IgD-negative memory B cell (primary cell): ENCODE data around the gene PPP2R5E. TPM values are rescaled to one million over a fixed set of nuclear protein-coding genes. Genes with fewer than 3 reads are reported as not detected.

ENCODE experiments used
- H3K27ac Mint-ChIP-seq, 3 donors: one replicate each; pipeline ENCODE4 v1.8.0; 2020 to 2022; ENCODE audit warnings: mild to moderate bottlenecking in 3 of 3, mixed read lengths in 3 of 3, moderate library complexity in 1 of 3
- H3K27me3 Mint-ChIP-seq: one replicate; pipeline ENCODE4 v1.8.0; 2021; ENCODE audit warnings: mixed read lengths
- H3K36me3 Mint-ChIP-seq: one replicate; pipeline ENCODE4 v1.8.0; 2020; ENCODE audit warnings: mild to moderate bottlenecking, mixed read lengths
- H3K4me1 Mint-ChIP-seq, 3 donors: one replicate each; pipeline ENCODE4 v1.8.0; 2020 to 2022; ENCODE audit warnings: mixed read lengths in 3 of 3, mild to moderate bottlenecking in 1 of 3
- H3K4me3 Mint-ChIP-seq, 4 donors: one replicate each; pipeline ENCODE4 v1.8.0; 2020 to 2022; ENCODE audit warnings: mild to moderate bottlenecking in 4 of 4, mixed read lengths in 4 of 4, moderate library complexity in 3 of 4
- H3K9me3 Mint-ChIP-seq, 3 donors: one replicate each; pipeline ENCODE4 v1.8.0; 2020 to 2021; ENCODE audit warnings: mixed read lengths in 3 of 3, mild to moderate bottlenecking in 1 of 3
- polyA plus RNA-seq: library from polyadenylated mRNA; unstranded; fragments of 300-500 nt; fragmentation: Illumina TruSeq; gene quantifications from one replicate; pipeline ENCODE4 v1.2.3, GENCODE V29; 2021

Gene PPP2R5E
- polyA plus RNA-seq, 1 donor from 2014 or later, result 33.3 TPM

DNA sequence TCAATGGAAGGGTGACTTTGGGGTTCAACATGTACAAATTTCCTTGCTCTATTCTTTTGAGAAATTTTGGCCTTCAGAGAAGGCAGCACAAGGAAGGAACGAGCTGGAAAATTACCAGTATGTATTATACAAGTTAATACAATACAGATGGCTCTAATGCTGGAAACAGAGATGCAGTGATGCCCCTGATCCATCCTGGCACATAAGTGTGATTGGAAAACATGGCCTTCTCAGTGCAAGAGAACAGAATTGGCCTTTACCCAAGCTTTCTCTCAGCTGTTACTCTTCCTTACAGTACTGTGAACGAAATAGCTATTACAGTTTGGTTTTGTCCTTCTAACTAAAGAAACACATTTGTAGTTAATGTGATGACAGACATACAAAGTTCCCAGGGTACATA is 122.0 kb downstream of the PPP2R5E start:
- Mint-ChIP-seq H3K27ac (no peak overlapping the region), H3K36me3 (peaks cover 21% of the 10 kb centered on the region), H3K4me1 (peaks cover 3 to 15% (median 9%) of the 10 kb centered on the region in 3 donors), H3K9me3 (no peaks in the 10 kb centered on the region), H3K4me3 (no peak overlapping the region), H3K27me3 (no peaks in the 10 kb centered on the region)

GRCh38 chr14:63418020-63418419 is 125.2 kb downstream of the PPP2R5E start:
- H3K36me3 Mint-ChIP-seq, result peaks cover 17% of the 10 kb centered on the region
- peak overlapping the region in 1 of 3 donors; percentile 71 for H3K27ac Mint-ChIP-seq

DNA sequence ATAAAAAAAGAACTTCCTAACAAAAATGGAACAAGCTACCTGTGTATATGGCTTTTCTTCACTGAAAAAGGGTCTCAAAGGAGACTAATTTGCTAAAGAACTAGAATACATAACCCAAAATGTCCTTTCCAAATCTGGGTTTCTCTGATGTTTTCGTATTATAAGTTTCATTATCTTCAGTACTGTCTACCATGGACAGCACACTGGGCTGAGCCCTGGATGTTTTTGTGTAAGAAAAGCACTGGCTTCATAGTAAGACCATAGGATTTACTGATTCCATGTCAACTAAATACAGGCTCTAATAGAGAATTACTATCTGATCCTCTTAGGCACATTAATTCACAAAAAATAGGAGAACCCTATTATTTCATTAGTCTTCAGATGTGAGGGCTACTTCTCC is 130.2 kb downstream of the PPP2R5E start:
- Mint-ChIP-seq H3K27me3 (no peaks in the 10 kb centered on the region), H3K9me3 (peaks cover 0 to 3% (median 0%) of the 10 kb centered on the region in 3 donors), H3K27ac (no peak overlapping the region), H3K4me3 (no peak overlapping the region), H3K4me1 (peaks cover 0 to 4% (median 2%) of the 10 kb centered on the region in 3 donors), H3K36me3 (peaks cover 8% of the 10 kb centered on the region)

More at GRCh38 chr14:63418020-63418419, 125.2 kb downstream of the PPP2R5E start:
- Mint-ChIP-seq H3K9me3 (no peaks in the 10 kb centered on the region), H3K4me1 (peaks cover 2 to 9% (median 3%) of the 10 kb centered on the region in 3 donors), H3K27me3 (no peaks in the 10 kb centered on the region), H3K4me3 (no peak overlapping the region)

DNA sequence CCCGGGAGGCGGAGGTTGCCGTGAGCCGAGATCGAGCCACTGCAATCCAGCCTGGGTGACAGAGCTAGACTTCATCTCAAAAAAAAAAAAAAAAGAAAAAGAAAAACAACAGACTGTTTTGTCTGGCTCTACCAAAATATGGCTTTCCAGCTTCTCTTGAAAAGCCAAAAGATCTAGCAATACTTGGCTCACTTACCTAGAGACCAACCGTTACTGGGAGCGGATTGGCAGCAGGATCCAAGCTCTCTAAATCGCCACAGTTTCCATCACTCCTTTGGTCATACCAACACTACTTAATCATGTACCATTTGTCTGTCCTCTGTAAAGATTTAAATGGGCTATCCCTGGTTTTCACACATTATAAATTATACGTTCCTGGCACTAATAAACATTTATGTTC is 136.8 kb downstream of the PPP2R5E start:
- no peak overlapping the region for H3K4me3 Mint-ChIP-seq
- H3K4me1 Mint-ChIP-seq, result peaks cover 0 to 7% (median 1%) of the 10 kb centered on the region in 3 donors
- no peaks in the 10 kb centered on the region for H3K9me3 Mint-ChIP-seq
- H3K27me3 Mint-ChIP-seq, result no peaks in the 10 kb centered on the region
- peaks cover 12% of the 10 kb centered on the region for H3K36me3 Mint-ChIP-seq
- H3K27ac Mint-ChIP-seq, result no peak overlapping the region

DNA sequence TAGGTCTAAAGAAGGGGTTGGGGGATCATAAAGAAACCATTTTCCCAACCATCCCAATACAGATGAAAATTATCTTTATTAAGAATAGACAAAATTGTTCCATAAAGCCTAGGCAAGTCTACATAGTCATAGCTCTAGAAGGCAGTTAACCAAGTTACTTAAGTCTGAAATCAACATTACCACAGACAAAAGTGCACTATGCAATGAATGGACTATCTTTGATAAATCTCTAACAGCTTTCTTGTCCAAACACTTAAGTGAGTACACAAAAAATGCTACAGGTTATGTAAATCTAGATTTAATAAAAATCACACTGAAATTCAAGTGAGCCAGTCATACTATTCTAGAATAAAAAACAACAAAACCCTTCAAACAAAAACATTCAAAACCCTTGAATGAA is 137.5 kb downstream of the PPP2R5E start:
- H3K27me3 Mint-ChIP-seq, result no peaks in the 10 kb centered on the region
- H3K9me3 Mint-ChIP-seq, result no peaks in the 10 kb centered on the region
- H3K4me3 Mint-ChIP-seq, result no peak overlapping the region
- peaks cover 16% of the 10 kb centered on the region for H3K36me3 Mint-ChIP-seq
- peaks cover 0 to 7% (median 1%) of the 10 kb centered on the region in 3 donors for H3K4me1 Mint-ChIP-seq
- no peak overlapping the region for H3K27ac Mint-ChIP-seq

GRCh38 chr14:63404906-63405305 is 138.3 kb downstream of the PPP2R5E start:
- Mint-ChIP-seq H3K27ac (no peak overlapping the region), H3K4me3 (no peak overlapping the region), H3K36me3 (peaks cover 16% of the 10 kb centered on the region), H3K4me1 (peaks cover 0 to 7% (median 1%) of the 10 kb centered on the region in 3 donors), H3K27me3 (no peaks in the 10 kb centered on the region), H3K9me3 (no peaks in the 10 kb centered on the region)

DNA sequence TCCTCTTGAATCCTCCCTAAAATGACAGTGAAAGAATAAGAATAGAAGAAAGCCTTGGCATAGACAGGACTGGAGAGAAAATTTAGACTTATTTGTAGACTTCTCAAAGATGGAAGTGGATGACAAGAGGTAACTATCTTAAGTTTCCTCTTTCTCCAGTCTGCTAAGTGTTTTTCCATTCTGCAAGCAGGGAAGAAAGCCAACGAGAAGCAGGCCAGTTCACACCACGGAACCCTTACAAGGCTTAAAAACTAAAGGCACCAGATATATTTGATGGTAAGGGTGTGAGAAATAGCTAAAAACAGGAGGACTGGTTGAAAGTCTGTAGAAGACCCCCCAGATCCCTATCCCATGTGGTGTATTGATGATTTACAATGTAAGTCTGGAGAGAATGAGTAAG is 141.5 kb downstream of the PPP2R5E start:
- H3K4me3 Mint-ChIP-seq, result no peak overlapping the region
- H3K4me1 Mint-ChIP-seq, result peaks cover 1 to 7% (median 3%) of the 10 kb centered on the region in 3 donors
- no peaks in the 10 kb centered on the region for H3K27me3 Mint-ChIP-seq
- no peak overlapping the region for H3K27ac Mint-ChIP-seq
- peaks cover 19% of the 10 kb centered on the region for H3K36me3 Mint-ChIP-seq
- H3K9me3 Mint-ChIP-seq, result peaks cover 0 to 9% (median 1%) of the 10 kb centered on the region in 3 donors

GRCh38 chr14:63398952-63399351 is 144.2 kb downstream of the PPP2R5E start:
- H3K27ac Mint-ChIP-seq, result no peak overlapping the region
- H3K4me3 Mint-ChIP-seq, result no peak overlapping the region
- no peaks in the 10 kb centered on the region for H3K27me3 Mint-ChIP-seq
- peaks cover 0 to 9% (median 1%) of the 10 kb centered on the region in 3 donors for H3K9me3 Mint-ChIP-seq
- H3K36me3 Mint-ChIP-seq, result peaks cover 17% of the 10 kb centered on the region
- H3K4me1 Mint-ChIP-seq, result peaks cover 1 to 8% (median 3%) of the 10 kb centered on the region in 3 donors

DNA sequence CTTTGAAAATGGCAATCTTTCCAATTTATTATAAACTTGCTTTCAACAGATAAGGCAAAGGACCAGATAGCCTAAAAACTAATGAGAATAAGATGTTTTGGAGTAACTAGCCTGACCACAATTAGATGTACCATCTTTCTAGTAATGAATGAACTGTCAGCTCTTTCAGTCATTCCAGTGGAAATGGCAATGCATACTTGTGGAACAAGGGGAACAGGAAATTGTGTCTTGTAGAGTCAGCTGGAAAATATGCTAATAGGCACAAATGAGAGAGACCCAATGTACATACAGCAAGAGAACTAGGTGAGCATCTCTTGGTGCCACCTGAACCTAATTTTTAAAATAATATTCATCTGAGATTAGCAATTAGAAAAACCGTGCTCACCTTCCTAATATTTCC is 148.3 kb downstream of the PPP2R5E start:
- H3K27ac Mint-ChIP-seq, result no peak overlapping the region

GRCh38 chr14:63394432-63394831 is 148.7 kb downstream of the PPP2R5E start:
- H3K4me3 Mint-ChIP-seq, result no peak overlapping the region
- H3K9me3 Mint-ChIP-seq, result peaks cover 0 to 6% (median 1%) of the 10 kb centered on the region in 3 donors

More for the DNA sequence above, 148.3 kb downstream of the PPP2R5E start:
- H3K4me3 Mint-ChIP-seq, result no peak overlapping the region
- peaks cover 0 to 9% (median 1%) of the 10 kb centered on the region in 3 donors for H3K9me3 Mint-ChIP-seq
- H3K4me1 Mint-ChIP-seq, result peaks cover 0 to 4% (median 3%) of the 10 kb centered on the region in 3 donors
- H3K36me3 Mint-ChIP-seq, result peaks cover 12% of the 10 kb centered on the region
- H3K27me3 Mint-ChIP-seq, result no peaks in the 10 kb centered on the region

DNA sequence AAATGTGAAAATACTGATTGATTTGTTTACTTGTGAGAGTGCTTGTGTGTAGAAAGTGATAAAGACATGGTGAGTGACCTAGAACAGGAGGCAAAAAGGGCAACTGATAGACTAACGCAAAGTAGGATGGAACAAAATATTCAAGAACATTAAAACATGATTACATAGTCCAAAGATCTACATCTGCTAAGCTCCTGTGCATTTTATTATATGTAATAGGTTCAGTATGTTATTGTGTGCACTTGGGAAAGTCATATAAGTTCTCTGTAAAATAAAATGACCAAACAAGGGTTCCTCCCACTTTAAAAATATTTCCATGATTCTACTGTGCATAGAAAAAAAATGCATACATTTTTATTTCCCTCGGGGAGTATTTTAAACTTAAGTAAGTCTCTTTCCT is 150.2 kb downstream of the PPP2R5E start:
- Mint-ChIP-seq H3K4me1 (peaks cover 0 to 4% (median 0%) of the 10 kb centered on the region in 3 donors), H3K36me3 (peaks cover 4% of the 10 kb centered on the region), H3K27ac (no peak overlapping the region), H3K27me3 (no peaks in the 10 kb centered on the region), H3K4me3 (no peak overlapping the region), H3K9me3 (no peaks in the 10 kb centered on the region)

More at GRCh38 chr14:63394432-63394831, 148.7 kb downstream of the PPP2R5E start:
- no peaks in the 10 kb centered on the region for H3K27me3 Mint-ChIP-seq
- peaks cover 0 to 4% (median 1%) of the 10 kb centered on the region in 3 donors for H3K4me1 Mint-ChIP-seq
- H3K36me3 Mint-ChIP-seq, result peaks cover 7% of the 10 kb centered on the region
- H3K27ac Mint-ChIP-seq, result peak overlapping the region in 1 of 3 donors; percentile 33

- peaks cover 4% of the 10 kb centered on the region for H3K36me3 Mint-ChIP-seq
- no peaks in the 10 kb centered on the region for H3K27me3 Mint-ChIP-seq
Measured at GRCh38 chr14:63392236-63392635, 150.9 kb downstream of the PPP2R5E start.

DNA sequence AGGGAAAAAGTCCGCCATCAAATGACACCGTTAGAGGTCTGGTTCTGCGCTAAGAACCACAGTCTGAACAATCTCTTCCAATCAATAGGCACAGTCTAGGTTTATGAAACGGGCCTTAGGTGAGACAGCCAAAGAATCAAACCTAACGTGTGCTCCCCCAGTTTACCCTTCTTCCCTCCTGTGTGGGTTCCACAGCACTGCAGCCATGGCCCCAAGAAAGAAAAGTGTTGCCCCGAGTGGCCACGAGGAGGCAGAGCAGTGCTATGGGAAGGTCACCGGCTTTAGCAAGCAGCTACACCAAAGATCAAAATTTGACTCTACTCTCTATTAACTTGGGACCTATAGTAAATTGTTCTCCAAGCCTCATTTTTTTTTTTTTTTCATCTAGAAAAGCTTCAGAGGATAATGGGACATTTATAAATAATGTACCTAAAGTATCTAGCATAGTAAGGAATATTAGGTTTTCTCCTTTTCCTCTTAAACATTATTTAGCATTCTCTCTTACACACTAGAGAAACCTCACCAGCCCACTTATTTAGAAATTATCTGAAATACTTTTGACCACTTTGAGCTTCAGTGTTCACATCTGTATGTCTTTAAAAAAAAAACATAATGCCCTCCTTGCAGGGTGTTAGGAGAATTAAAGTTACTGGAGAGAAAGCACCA is 154.3 kb downstream of the PPP2R5E start:
- H3K27me3 Mint-ChIP-seq, result no peaks in the 10 kb centered on the region
- peaks cover 0 to 4% (median 3%) of the 10 kb centered on the region in 3 donors for H3K4me1 Mint-ChIP-seq
- peaks cover 8% of the 10 kb centered on the region for H3K36me3 Mint-ChIP-seq
- peak overlapping the region in 1 of 3 donors; percentile 3 for H3K27ac Mint-ChIP-seq
- H3K4me3 Mint-ChIP-seq, result no peak overlapping the region
- no peaks in the 10 kb centered on the region for H3K9me3 Mint-ChIP-seq

More at GRCh38 chr14:63392236-63392635, 150.9 kb downstream of the PPP2R5E start:
- H3K4me1 Mint-ChIP-seq, result peaks cover 0 to 4% (median 0%) of the 10 kb centered on the region in 3 donors
- H3K27ac Mint-ChIP-seq, result no peak overlapping the region
- no peaks in the 10 kb centered on the region for H3K9me3 Mint-ChIP-seq
- no peak overlapping the region for H3K4me3 Mint-ChIP-seq

- Mint-ChIP-seq H3K4me1 (peaks cover 0 to 6% (median 4%) of the 10 kb centered on the region in 3 donors), H3K4me3 (no peak overlapping the region), H3K9me3 (no peaks in the 10 kb centered on the region), H3K27ac (no peak overlapping the region), H3K36me3 (peaks cover 7% of the 10 kb centered on the region), H3K27me3 (no peaks in the 10 kb centered on the region)
Measured at GRCh38 chr14:63387711-63388110, 155.5 kb downstream of the PPP2R5E start.

DNA sequence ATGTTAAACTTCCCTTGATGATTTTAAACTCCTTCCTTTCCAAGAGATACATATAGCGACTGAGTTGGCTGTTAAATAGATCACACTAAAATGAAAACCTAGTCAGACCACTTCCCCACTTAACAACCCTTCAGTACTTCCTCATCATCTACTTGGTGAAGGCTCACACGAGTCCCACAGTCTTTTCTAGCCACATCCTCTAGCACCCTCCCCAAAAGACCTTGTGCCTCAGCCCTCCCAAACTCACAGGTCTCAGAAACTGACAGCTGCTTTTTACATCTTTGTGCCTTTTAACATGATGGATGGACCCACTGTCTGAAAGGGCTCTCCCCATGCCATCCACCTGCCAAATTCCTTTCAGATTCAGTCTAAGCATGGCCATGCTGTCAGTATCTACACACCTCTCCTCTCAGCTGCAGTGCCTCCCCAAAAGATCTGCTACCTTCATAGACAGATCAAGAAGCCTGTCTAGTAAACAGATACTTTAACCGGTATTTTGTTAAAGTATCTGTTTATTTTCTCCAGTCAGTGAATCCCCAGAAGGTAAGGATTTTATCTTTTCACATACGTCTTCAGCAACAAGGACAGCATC is 159.3 kb downstream of the PPP2R5E start:
- H3K27ac Mint-ChIP-seq, result peak overlapping the region in 1 of 3 donors; percentile 86
- H3K4me1 Mint-ChIP-seq, result peaks cover 0 to 6% (median 4%) of the 10 kb centered on the region in 3 donors
- no peaks in the 10 kb centered on the region for H3K27me3 Mint-ChIP-seq
- no peak overlapping the region for H3K4me3 Mint-ChIP-seq
- peaks cover 7% of the 10 kb centered on the region for H3K36me3 Mint-ChIP-seq
- H3K9me3 Mint-ChIP-seq, result no peaks in the 10 kb centered on the region
